GM19351 (cell line): ENCODE data around the gene TMX2.

Experiments
- ATAC-seq: cut with Tn5 transposase; IDR thresholded peaks from one replicate; pipeline ENCODE4 v1.9.1; 2021; ENCODE audit warnings: mild to moderate bottlenecking, moderate library complexity; ENCODE audit not compliant: unreplicated experiment

TMX2 gene

DNA sequence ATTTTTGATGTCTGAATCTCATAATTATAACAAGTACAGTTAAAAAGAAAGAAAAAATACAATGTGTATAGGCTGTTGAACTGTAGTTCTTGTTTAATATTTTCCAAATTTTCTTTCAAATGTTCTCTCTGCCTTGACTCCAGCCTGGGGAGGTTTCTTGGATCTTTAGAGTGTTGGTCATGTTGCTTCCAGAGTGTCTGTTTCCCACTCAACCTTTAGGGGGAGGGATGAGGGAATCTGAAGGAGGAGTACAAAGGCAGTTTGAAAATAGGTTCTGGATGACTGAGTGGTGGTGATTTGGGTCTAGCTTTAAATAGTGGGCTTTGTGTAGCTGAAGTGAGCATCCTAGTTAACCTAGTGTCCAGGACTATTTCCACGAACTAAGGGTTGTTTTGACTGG, 51.2 kb downstream of the TMX2 start:
- no peak for ATAC-seq

DNA sequence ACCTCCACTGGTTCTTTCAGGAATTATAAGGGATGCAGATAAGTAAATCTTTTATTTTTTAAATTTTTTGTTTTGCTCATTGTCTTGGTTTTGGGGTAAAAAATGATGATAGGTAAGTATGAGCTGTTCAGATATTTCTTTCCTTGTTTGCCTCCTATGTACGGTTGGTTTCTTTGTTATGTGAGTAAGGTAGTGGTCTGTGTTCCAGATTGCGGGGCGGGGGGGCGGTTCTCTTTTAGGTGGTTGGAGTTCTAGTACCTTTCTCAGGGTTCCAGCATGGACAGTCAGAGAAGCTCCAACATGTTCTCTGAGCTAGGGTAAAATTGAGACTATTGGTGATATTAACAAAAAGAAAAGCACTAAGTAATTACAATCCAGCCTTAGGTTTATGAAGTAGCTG, 51.6 kb downstream of the TMX2 start:
- ATAC-seq = no peak

DNA sequence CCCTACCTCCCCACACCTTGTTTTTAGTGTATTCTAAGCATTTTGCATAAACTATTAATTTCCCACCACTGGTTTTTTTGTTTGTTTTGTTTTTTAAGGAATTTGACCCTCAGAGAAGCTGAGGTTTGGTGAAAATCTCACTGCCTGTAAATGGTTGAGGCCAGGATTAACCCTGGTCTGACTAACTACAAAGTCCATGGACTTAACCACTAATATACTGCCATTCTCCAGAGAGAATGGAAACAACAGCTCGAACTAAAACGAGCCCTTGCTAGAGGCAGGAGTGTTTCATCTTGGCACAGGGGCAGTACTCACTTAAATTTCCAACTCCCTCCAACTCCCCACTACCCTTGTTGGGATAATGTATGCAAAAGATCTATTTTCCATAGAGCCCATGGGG, 52.2 kb downstream of the TMX2 start:
- no peak for ATAC-seq

DNA sequence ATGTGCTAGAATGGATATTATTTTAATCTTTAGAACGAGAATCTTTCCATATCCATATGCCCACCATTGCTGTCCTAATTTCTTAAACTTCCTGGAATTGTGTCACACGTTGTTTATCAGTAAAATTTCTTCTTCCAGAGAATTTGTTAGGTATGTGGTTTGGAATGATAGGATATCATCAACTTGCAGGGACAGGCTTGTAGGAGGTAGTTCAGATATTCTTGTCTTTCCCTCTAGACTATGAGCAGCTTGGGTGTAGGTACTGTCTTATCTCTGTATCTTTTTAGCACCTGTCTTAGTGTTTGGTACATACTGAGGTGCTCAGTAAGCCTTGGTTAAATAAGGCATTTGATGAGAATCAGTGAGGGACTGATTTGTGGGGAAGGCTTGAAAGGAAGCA, 52.6 kb downstream of the TMX2 start:
- ATAC-seq = no peak

DNA sequence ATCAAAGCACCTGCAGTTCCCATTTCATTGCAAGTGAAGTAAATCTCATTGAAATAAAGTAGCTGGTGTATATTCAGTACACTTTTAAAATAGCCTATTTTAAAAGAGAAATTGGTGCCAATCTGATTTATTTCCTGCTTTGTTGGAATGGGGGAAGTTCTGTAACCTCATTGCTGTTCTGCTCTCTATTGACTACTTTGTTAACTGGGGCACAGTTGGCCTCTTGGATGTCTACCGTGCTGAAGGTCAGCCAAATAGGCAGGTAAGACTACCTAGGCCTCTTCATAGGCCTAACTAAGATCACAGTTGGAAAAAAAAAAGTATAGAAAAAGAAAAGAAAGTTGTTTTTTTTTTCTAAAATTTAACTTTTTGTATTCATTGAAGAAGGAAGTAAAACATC, 58.4 kb downstream of the TMX2 start:
- ATAC-seq = no peak

DNA sequence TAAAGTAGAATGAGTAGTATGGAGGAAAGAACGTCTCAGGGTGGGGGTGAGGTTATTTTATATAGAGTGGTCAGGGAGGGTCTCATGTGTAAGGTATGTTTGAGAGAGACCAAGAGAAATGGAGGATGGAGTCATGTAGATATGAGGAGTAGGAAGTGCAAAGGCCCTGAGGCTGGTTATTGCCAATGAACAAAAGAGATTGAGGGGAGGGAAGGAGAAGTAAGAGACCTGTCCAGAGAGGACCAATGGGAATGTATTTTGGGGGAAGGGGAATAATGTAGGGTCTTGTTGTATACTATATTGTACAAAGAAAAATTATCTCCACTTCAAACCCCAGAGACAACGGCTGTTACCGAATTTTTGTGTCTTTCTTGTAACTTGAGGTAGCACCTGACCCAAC, 59.0 kb downstream of the TMX2 start:
- no peak for ATAC-seq

DNA sequence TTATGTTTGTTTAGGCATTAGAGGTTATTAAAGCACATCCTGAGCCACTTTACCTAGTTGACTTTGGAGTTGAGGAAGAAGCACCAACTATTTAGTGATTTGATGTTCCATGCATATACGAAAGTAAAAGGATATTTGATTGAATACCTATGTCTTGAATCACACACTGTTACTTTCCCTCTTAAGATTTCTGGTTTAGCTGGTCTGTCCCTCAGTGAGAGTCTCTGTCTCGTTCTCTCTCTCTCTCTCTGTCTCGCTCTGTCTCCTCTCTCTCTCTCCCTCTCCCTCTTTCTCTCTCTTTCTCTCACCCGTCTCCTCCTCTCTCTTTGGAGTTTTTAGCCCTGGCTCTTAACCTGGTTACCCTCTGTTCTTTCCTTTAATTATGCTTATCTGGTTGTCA, 60.2 kb downstream of the TMX2 start:
- ATAC-seq = no peak

DNA sequence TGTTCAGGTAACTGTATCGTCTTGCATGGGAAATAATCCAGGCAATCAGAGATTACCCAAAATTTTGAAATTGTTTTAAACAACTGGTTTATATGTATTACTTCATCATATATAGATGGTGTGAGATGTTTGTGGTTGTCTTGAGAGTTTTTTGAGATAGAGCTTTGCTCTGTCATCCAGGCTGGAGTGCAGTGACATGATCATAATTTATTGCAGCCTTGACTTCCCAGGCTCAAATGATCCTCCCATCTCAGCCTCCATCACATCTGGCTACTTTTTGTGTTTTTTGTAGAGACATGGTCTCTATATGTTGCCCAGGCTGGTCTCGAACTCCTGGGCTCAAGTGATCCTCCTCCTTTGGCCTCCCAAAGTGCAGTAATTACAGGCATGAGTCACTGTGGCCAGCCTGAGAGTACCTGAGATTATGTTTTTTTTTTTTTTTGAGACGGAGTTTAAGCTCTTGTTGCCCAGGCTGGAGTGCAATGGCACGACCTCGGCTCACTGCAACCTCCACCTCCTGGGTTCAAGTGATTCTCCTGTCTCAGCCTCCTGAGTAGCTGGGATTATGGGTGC, 60.7 kb downstream of the TMX2 start:
- ATAC-seq = no peak

DNA sequence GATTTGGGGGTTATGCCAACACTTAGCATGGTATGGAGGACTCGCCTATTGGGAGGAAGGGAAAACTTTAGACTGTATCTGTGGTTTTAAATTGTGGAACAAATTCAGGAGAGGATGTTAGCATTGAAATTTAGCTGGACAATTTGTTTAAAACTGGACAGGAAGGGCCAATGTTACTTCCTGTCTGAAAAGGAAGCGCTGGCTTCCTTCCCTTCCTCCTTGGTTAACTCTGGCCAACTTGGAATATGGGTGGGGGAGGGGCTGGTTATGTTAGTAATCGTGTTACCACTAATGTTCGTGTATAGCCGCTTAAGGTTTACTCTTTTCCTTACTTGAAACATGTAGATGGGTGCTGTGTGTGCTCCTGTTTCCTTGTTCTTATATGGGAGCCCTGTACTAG, 63.1 kb downstream of the TMX2 start:
- ATAC-seq = no peak

DNA sequence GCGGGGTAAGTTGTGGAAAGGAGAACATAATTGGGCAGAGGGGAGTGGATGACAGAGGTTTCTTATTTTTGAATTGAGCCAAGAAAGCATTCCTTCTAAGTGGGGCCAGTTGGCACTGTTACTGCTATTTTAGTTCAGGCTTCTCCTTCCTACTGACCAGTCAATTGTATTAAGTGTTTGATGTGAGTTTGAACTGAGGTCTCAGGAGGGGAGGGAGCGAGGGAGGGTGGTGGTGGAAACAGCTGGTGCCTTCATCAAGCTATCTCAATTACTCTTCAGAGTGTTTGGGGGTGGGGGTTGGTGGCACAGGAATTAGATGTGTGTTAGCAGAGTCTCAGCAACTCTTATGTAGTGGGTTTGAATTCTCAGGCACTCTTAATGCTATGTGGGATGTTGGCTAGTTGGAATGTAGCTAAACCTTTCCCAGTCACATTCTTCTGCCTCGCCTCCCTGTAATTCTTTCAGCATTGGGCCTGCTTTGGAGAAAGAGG, 63.7 kb downstream of the TMX2 start:
- ATAC-seq = no peak

DNA sequence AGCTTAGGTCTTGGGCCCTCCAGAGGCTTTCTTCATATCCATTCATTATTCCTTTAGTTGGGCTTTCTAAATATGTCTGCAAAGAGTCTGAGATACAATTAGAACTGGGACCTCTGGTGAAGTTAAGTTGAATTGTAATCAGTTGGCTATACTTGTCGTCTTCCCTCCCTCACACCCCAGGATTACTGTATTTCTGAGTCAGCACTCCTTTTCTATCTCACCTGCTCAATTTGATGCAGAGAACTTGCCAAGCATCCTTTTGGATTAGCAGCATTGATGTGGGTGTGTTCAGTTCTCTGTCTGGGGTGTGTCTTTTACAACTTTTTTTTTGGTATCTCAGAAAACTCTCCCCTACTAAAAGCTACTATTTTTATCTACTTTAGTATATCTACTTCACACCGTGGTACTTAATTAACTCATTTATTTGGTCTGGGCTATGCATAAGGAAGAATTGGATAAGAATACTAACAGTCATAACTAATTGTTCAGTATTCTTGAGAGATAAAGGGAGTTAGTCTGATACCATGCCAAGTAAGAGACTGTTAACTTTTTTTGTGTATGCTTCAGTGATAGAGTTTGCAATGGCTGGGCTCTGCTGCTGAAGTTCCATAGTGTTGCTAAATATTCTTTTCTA, 64.3 kb downstream of the TMX2 start:
- no peak for ATAC-seq

DNA sequence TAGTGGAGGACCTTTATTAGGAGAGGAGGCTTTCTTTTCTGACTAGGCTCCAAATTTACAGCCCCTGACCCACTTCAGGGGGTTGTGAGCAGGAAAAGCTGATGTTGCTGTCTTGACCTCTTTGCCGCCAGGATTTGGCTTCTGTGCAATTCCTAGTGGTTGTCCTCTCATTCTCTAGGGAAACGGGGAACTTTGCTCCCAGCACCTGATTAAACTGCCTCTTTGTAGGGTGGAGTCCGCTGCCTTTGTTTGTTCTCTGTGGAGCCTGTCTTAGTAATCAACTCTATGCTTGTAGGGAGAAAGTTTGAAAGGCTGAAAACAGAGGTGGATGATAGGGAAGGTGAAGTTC, 65.5 kb downstream of the TMX2 start:
- no peak for ATAC-seq

DNA sequence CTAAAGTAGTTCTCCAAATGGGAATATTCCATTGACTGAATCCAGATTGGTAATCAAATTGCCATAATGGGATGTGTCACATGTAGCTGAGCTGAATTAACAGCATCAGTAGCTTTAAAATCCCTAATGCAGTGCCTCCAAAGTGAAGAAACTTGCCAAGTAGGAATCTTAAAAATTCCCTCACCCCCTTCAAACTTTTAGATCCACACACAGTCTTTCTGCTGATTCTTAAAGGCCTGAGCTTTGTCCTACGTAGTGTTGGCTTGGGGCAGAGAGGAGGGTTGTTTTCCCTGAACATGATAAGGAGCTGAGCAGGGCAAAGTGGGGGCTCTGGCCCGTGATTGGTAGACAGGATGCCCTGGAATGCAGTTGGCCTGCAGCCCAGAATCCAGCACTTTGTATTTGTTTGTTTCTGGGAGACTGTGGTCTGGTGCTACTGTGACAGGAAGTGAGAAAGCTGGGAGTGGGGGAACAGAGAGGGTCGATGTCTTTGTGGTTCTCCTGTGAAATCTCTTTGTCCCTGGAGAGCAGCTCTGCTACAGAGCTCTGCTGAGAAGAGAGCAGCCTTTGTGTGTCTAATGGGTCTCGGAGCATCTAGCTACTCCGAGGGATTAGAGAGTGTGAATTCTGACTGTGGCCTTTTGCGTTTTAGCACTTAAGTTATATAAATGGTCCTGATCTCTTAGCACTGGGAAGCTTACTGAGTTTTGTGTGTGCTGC, 66.1 kb downstream of the TMX2 start:
- ATAC-seq = no peak

DNA sequence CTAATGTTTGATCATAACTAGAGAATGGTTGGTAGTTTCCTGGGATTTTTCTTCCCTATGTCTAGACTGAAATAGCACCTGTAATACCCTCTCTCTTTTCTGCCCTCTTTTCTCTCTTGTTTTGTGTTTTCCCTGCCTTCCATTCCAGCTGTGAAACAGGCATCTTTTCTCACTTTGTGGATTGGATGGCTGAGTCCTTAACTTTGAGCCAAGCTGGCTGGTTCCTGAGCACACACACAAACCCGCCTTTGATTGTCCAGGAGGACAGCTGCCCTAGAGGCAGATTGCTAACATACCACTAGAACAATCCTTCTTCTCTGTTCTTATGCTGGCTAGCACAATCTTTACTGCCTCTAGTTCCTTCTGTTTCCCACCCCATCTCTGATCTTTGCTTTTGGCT, 66.9 kb downstream of the TMX2 start:
- ATAC-seq = no peak

DNA sequence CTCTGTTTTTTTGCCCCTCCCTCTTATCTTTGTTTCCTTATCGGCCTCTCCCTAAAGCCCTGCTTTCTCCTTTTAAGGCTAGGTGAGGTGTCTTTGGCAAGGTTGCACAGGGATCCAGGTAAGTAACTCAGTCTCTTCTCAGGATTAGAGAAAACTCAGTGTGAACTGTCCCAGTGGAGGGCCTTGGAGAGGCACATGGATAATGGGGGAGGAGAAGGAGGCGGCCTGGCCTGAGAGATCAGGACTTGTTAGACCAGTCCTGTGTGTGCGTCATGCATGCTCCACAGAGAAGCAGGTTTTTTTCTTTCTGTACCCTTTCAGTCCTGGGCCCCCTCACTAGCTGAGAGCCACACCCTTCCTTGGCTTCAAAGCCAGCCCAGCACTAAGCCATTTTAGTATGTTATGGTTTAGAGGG, 69.1 kb downstream of the TMX2 start:
- no peak for ATAC-seq

DNA sequence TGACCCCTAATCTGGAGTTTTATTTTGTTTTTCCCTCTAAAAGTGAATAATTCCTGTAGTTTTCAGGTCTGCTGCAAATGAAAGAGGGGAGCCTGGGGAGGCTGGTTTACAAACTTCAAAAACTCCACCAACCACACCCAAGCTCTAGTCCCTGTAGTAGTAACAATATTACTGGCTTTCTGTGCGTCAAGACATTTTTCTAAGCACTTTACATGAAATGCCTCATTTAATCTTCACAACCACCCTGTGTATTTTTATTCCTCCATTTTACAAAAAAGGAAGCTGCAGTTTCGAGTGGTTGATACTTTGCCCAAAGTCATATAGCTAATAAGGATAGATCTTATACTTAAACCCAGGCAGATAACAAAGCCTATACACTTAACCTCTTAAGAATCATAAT, 72.7 kb downstream of the TMX2 start:
- ATAC-seq = peak; percentile 76

DNA sequence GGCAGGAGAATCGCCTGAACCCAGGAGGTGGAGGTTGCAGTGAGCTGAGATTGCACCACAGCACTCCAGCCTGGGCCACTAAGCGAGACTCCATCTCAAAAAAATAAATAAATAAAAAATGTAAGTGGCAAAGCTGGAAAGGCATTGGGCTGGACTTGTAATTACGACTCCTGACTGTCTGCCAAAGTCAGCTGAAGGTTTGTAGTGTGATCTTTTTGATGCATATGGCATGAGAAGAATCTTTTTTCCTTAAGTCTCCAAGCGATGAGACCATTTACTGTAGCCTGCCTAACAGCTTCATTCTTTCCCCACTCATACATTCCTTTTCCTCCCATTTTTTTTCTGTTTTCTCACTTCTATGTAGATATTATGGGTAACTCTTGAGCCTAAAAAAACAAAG, 74.0 kb downstream of the TMX2 start:
- ATAC-seq = no peak

DNA sequence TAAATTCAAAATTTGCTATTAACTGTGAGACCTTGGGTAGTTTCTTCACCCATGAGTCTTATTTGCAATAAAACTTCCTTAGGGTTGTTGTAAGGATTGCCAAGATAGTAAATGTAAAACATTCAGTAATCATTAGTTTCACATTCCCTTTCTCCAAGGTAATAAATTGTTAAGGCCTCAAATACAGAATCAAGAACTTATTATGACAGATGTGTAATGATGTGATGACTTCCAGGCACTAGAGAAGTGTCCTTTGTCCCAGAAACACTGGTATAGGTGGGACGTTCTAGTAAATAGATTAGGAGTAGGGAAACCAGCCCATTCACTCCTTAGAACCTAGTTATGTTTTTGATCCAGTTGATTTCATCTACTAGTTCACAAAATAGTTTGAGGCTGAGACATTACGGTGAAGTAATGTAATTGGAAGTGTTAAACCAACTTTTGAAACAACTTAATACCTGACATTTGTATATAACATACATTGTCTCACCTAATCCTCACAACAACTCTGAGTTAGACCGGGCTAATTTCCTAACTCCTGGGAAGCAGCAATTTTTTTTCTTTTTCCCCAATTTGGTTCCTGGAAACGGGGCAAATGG, 74.7 kb downstream of the TMX2 start:
- no peak for ATAC-seq

DNA sequence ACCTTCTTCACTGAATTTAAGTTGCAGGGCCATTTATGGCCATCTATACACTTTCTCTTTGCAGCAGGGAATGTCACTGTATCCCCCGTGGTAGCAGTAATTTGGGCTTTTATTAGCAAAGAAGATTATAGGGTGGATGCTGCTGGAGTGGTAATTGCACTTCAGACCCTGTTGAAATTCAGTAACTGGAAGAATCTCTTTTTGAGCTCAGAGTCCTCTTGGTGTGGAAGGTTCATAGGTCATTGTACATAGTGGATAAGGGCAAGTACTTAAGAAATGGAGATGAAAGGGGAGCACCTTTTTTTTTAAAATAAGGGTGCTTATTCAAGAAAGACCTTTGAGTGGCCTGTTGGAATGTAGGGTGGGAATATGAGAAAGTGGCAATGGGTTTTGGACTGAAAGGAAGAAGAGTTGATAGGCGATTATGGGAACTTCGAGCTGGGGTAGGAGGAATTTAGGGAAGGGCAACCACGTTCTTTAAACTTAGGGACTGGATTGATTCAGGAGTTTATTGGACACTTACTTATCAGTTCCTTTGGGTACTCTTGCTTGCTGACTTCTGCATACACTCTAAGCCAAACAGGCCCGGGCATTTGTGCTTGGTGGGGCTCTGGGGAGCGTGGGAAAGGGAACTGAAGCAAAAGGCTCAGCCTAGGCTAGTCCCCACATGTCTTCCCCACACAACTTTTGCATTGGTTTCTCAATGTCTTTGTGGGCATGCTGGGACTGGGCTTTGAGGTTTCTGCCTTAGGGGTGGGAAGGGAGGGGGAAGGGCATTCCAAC, 75.7 kb downstream of the TMX2 start:
- ATAC-seq = no peak

DNA sequence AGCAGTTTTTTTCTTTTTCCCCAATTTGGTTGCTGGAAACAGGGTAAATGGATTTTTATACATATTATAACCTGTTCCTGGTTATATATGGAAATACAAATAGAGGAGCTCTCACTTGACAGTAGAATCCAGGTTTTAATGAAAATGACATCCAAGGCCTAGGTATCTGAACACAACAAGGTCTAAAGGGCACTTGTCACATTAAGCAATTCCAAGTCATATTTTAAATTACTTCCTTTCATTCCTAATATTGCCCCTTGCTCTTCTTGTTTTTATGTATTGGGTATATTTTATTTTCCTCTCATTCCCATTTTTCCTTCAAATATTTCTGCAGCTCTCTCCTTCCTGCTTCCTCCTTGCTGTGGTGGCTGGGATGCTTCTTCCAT, 76.3 kb downstream of the TMX2 start:
- ATAC-seq = no peak
